Measurements from ENCODE around the gene ANKRD29.

ANKRD29 gene

GRCh38 chr18:23586249-23587196 is 76.2 kb downstream of the ANKRD29 start, which contains the start of gene NPC1:
Gene NPC1 (minus strand): TSS chr18:23586506. CDS start chr18:23586343, 163 bp downstream.
- peak; percentile 66 for TF ChIP-seq CTCF (conservative IDR thresholded peaks at IDR 0.05; ENCODE audit: control insufficient read depth, insufficient read depth, low read depth, low read length)
- DNase-seq (ENCODE audit: low read depth): peak; percentile 96
- H3K4me3 ChIP-seq (ENCODE audit: control insufficient read depth, low read depth, low read length): peak within 1 kb of the TSS; percentile 74

GRCh38 chr18:23585897-23586248 is 76.8 kb downstream of the ANKRD29 start:
- H3K4me3 ChIP-seq (ENCODE audit: control insufficient read depth, low read depth, low read length): peak overlapping the region; percentile 74
- no peak for TF ChIP-seq CTCF (conservative IDR thresholded peaks at IDR 0.05; ENCODE audit: control insufficient read depth, insufficient read depth, low read depth, low read length)
- no peak for DNase-seq (ENCODE audit: low read depth)

- DNase-seq (ENCODE audit: low read depth): peak; percentile 56
Measured at GRCh38 chr18:23585007-23585871, 77.5 kb downstream of the ANKRD29 start.

GRCh38 chr18:23584019-23584983 is 78.4 kb downstream of the ANKRD29 start:
- no peak for TF ChIP-seq CTCF (conservative IDR thresholded peaks at IDR 0.05; ENCODE audit: control insufficient read depth, insufficient read depth, low read depth, low read length)
- DNase-seq (ENCODE audit: low read depth): no peak
- peak overlapping the region; percentile 17 for H3K4me3 ChIP-seq (ENCODE audit: control insufficient read depth, low read depth, low read length)

More at GRCh38 chr18:23585007-23585871, 77.5 kb downstream of the ANKRD29 start:
- TF ChIP-seq CTCF (conservative IDR thresholded peaks at IDR 0.05; ENCODE audit: control insufficient read depth, insufficient read depth, low read depth, low read length): no peak
- peak overlapping the region; percentile 74 for H3K4me3 ChIP-seq (ENCODE audit: control insufficient read depth, low read depth, low read length)

GRCh38 chr18:23583071-23583865 is 79.4 kb downstream of the ANKRD29 start:
- no peak overlapping the region for H3K4me3 ChIP-seq (ENCODE audit: control insufficient read depth, low read depth, low read length)
- DNase-seq (ENCODE audit: low read depth): no peak
- TF ChIP-seq CTCF (conservative IDR thresholded peaks at IDR 0.05; ENCODE audit: control insufficient read depth, insufficient read depth, low read depth, low read length): no peak
